Endothelial cell of umbilical vein (primary cell): Measurements from ENCODE around the gene DENND4B. TPM values are rescaled to one million over a fixed set of nuclear protein-coding genes. Genes with fewer than 3 reads are reported as not detected.

Experiments
- BruUV-seq: library from RNA; stranded (reverse); fragments of 400-500 nt; replicated peaks from 2 replicates; lab custom pipeline; 2021; lab: Mats Ljungman, UMichigan
- CTCF ChIA-PET: fragments of 300-600, 350-600 bp; sonication (Branson Sonifier 250); formaldehyde crosslinking; loops from one replicate; lab custom pipeline; 2021; ENCODE audit warnings: antibody characterized with exemption, inconsistent platforms; lab: Charles Lee
- POLR2A ChIA-PET: fragments of 300-600, 350-600 bp; sonication (Branson Sonifier 250); formaldehyde crosslinking; loops from one replicate; lab custom pipeline; 2021; ENCODE audit warnings: antibody characterized with exemption, inconsistent platforms; lab: Charles Lee
- DNase-seq: peaks from one replicate; pipeline ENCODE4 v3.0.0-alpha.2; 2011; ENCODE audit warnings: low read depth, low spot score
- FAIRE-seq: peaks from 2 replicates; lab custom pipeline; 2011; peaks lifted over from hg19 to GRCh38; lab: Jason Lieb, UNC
- H2AFZ ChIP-seq: 2 replicates; pipeline ENCODE4 v1.6.0; 2012; ENCODE audit warnings: low read depth, low read length, control low read depth, inconsistent platforms
- H3K27ac ChIP-seq: 2 replicates; pipeline ENCODE4 v1.5.1; 2011; ENCODE audit warnings: low read depth, mild to moderate bottlenecking, control low read depth, low read length, moderate library complexity; ENCODE audit not compliant: insufficient read depth
- H3K27me3 ChIP-seq, 2 experiments: 2 replicates each; pipeline versions ENCODE4 v1.6.0 to v1.6.1; 2011; ENCODE audit warnings: low read length in 2 of 2, mixed read lengths in 1 of 2; ENCODE audit not compliant: control insufficient read depth in 2 of 2, insufficient read depth in 2 of 2
- H3K36me3 ChIP-seq, 2 experiments: 2 replicates in 1 of 2; 3 replicates in 1 of 2; pipeline ENCODE4 v1.5.1; 2011; ENCODE audit warnings: low read length in 2 of 2, mild to moderate bottlenecking in 1 of 2, moderate library complexity in 1 of 2; ENCODE audit not compliant: control insufficient read depth in 2 of 2, insufficient read depth in 2 of 2; ENCODE audit errors: extremely low read depth in 1 of 2
- H3K4me1 ChIP-seq: 3 replicates; pipeline ENCODE4 v1.5.1; 2011; ENCODE audit warnings: mild to moderate bottlenecking, low read length; ENCODE audit not compliant: control insufficient read depth, insufficient read depth; ENCODE audit errors: extremely low read depth
- H3K4me2 ChIP-seq: 2 replicates; pipeline ENCODE4 v1.6.1; 2011; ENCODE audit warnings: low read length, control low read depth, mixed read lengths; ENCODE audit not compliant: insufficient read depth
- H3K4me3 ChIP-seq, 3 experiments: fragments of 200-600 bp in 1 of 3; sonication (generic), shearing (Covaris generic) in 1 of 3; replicated peaks in 1 of 3; 2 replicates each; pipeline ENCODE4 v1.5.1; 2011 to 2016; ENCODE audit warnings: control low read depth in 3 of 3, low read length in 3 of 3, mild to moderate bottlenecking in 2 of 3, inconsistent platforms in 1 of 3, low read depth in 1 of 3, moderate library complexity in 1 of 3; ENCODE audit not compliant: insufficient read depth in 1 of 3
- H3K79me2 ChIP-seq: 2 replicates; pipeline ENCODE4 v1.6.0; 2012; ENCODE audit warnings: low read length, inconsistent platforms; ENCODE audit not compliant: control insufficient read depth, insufficient read depth
- H3K9ac ChIP-seq: replicated peaks from 2 replicates; pipeline ENCODE3; 2011; ENCODE audit warnings: low read length, control low read depth; ENCODE audit not compliant: insufficient read depth; ENCODE audit errors: extremely low read depth
- H3K9me1 ChIP-seq: replicated peaks from 3 replicates; pipeline ENCODE4 v1.6.0; 2011; ENCODE audit warnings: mild to moderate bottlenecking, low read length; ENCODE audit not compliant: control insufficient read depth, insufficient read depth; ENCODE audit errors: extremely low read depth
- H3K9me3 ChIP-seq: replicated peaks from 2 replicates; pipeline ENCODE4 v1.5.1; 2012; ENCODE audit warnings: low read length, inconsistent platforms; ENCODE audit not compliant: control insufficient read depth, insufficient read depth
- H4K20me1 ChIP-seq: replicated peaks from 2 replicates; pipeline ENCODE3; 2011; ENCODE audit warnings: mild to moderate bottlenecking, low read length; ENCODE audit not compliant: control insufficient read depth, insufficient read depth; ENCODE audit errors: extremely low read depth
- EZH2 ChIP-seq: IDR thresholded peaks from 2 replicates; pipeline ENCODE4 v1.6.1; 2012; ENCODE audit warnings: borderline replicate concordance, low read depth, mild to moderate bottlenecking, moderate library complexity, low read length, inconsistent platforms; ENCODE audit not compliant: severe bottlenecking
- FOS ChIP-seq: IDR thresholded peaks from 2 replicates; pipeline ENCODE4 v1.6.1; 2011; ENCODE audit warnings: mild to moderate bottlenecking, low read length, moderate library complexity, borderline replicate concordance; ENCODE audit not compliant: insufficient read depth
- GATA2 ChIP-seq: IDR thresholded peaks from 2 replicates; pipeline ENCODE4 v1.7.0; 2011; ENCODE audit warnings: low read depth, mild to moderate bottlenecking, moderate library complexity, mixed read lengths, low read length; ENCODE audit not compliant: insufficient read length, insufficient read depth
- JUN ChIP-seq: IDR thresholded peaks from 2 replicates; pipeline ENCODE4 v1.6.1; 2011; ENCODE audit warnings: borderline replicate concordance, low read depth; ENCODE audit not compliant: insufficient read length, insufficient read depth
- MAX ChIP-seq: IDR thresholded peaks from 2 replicates; pipeline ENCODE4 v1.6.1; 2011; ENCODE audit not compliant: insufficient read depth, insufficient read length
- MYC ChIP-seq: IDR thresholded peaks from one replicate; pipeline ENCODE4 v1.6.1; 2011; ENCODE audit warnings: mild to moderate bottlenecking, low read depth, low read length
- POLR2A ChIP-seq: IDR thresholded peaks from 2 replicates; pipeline ENCODE4 v1.6.1; 2012; ENCODE audit warnings: low read depth, mild to moderate bottlenecking, control low read depth, low read length
- POLR2AphosphoS5 ChIP-seq: IDR thresholded peaks from 2 replicates; pipeline ENCODE4 v1.6.1; 2012; ENCODE audit warnings: low read depth, mild to moderate bottlenecking, control low read depth, low read length, moderate library complexity; ENCODE audit not compliant: insufficient read depth
- dilution Hi-C: fragments of 300-500 bp; cut with MboI; formaldehyde crosslinking; loops from one replicate; pipeline ENCODE4 v1.15.0; 2019; ENCODE audit warnings: low sequenced_read_pairs; ENCODE audit not compliant: extremely low pct_ligation_motif_present
- intact Hi-C: fragments of 100-400 bp; cut with micrococcal nuclease; formaldehyde crosslinking; loops from one replicate; pipeline ENCODE4 v1.10.0; 2022
- polyA plus RNA-seq, 4 experiments: library from polyadenylated mRNA; depleted of rRNA in 3 of 4; stranded (reverse) in 3 of 4; unstranded in 1 of 4; fragments of >200 nt; gene quantifications; 2 replicates each; pipeline versions ENCODE4 v1.2.1 to v1.2.3, GENCODE V29; 2011 to 2012; ENCODE audit warnings: missing spikeins in 1 of 4
- total RNA-seq: library from RNA; stranded (reverse); gene quantifications from 2 replicates; pipeline ENCODE4 v1.2.3, GENCODE V29; 2021
- TF ChIP-seq, protein P1 (sequence below), 2 donors: IDR thresholded peaks; 1 replicate in 1 of 2; 2 replicates in 1 of 2; pipeline ENCODE4 v1.5.1; 2011; ENCODE audit warnings: low read length in 2 of 2, mild to moderate bottlenecking in 2 of 2, moderate library complexity in 2 of 2, control low read depth in 1 of 2, inconsistent platforms in 1 of 2, low read depth in 1 of 2; ENCODE audit not compliant: insufficient read depth in 1 of 2; ENCODE audit errors: extremely low read depth in 1 of 2

The DENND4B gene
- total and polyA plus RNA-seq, 2 donors (not counting 3 experiments of a cell fraction or from before 2014, with no cell fraction given): 35.6 to 57.8 TPM

- dilution Hi-C loops (no loop called here), intact Hi-C loops (no loop called here)
- TF ChIP-seq, protein P1, sequence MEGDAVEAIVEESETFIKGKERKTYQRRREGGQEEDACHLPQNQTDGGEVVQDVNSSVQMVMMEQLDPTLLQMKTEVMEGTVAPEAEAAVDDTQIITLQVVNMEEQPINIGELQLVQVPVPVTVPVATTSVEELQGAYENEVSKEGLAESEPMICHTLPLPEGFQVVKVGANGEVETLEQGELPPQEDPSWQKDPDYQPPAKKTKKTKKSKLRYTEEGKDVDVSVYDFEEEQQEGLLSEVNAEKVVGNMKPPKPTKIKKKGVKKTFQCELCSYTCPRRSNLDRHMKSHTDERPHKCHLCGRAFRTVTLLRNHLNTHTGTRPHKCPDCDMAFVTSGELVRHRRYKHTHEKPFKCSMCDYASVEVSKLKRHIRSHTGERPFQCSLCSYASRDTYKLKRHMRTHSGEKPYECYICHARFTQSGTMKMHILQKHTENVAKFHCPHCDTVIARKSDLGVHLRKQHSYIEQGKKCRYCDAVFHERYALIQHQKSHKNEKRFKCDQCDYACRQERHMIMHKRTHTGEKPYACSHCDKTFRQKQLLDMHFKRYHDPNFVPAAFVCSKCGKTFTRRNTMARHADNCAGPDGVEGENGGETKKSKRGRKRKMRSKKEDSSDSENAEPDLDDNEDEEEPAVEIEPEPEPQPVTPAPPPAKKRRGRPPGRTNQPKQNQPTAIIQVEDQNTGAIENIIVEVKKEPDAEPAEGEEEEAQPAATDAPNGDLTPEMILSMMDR (IDR thresholded peaks at IDR 0.05; ENCODE audit: extremely low read depth in 1 of 2, insufficient read depth in 1 of 2, low read depth in 1 of 2, low read length in 2 of 2): no peak
- TF ChIP-seq POLR2A: peak; percentile 34
- FAIRE-seq: no peak
- ChIA-PET CTCF (interaction anchor here (1.1 kb wide), 1 partner anchor 27 kb away, joined by 3 read pairs; the partner anchor contains the start of gene DENND4B), POLR2A (no interaction called here)
- Histone ChIP-seq H3K9ac (no peak overlapping the region), H3K4me1 (peaks cover 14% of the 10 kb centered on the region), H3K27ac (no peak overlapping the region), H3K27me3 (no peaks in the 10 kb centered on the region), H2AFZ (no peak overlapping the region), H3K79me2 (peaks cover 16% of the 10 kb centered on the region), H3K4me2 (no peak overlapping the region), H3K9me1 (no peaks in the 10 kb centered on the region), H3K9me3 (no peaks in the 10 kb centered on the region), H3K36me3 (peaks cover 3 to 13% of the 10 kb centered on the region in 2 experiments), H3K4me3 (no peak overlapping the region), H4K20me1 (no peaks in the 10 kb centered on the region)
- no peak for DNase-seq
- BruUV-seq: no TSS peak
Measured at GRCh38 chr1:153973071-153973470, 26.6 kb upstream of the DENND4B start.

DNA sequence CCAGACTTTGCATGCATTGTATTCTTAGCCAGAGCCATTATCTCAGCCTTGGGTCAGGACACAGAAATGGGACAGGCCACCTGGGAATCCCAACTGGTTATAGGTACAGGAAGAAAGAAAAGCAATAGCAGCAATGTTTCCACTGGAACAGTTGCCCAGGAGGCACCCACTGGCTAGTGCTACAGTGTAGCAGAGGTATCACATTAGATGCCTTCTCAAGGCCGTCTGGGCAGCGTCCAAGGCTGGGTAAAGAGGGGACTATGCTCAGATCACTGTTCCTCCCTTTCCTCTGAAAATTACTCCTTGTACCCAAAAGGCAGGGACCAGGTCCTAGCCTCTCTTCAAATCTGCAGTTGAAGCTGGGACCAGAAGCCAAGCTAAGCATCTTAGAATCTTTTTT is 23.8 kb upstream of the DENND4B start:
- Histone ChIP-seq H4K20me1 (no peaks in the 10 kb centered on the region), H3K9me3 (no peaks in the 10 kb centered on the region), H3K27me3 (no peaks in the 10 kb centered on the region), H3K36me3 (peaks cover 0 to 11% of the 10 kb centered on the region in 2 experiments), H3K4me2 (no peak overlapping the region), H3K4me3 (no peak overlapping the region), H3K4me1 (peaks cover 18% of the 10 kb centered on the region), H3K9me1 (no peaks in the 10 kb centered on the region), H3K27ac (no peak overlapping the region), H2AFZ (no peak overlapping the region), H3K79me2 (no peaks in the 10 kb centered on the region), H3K9ac (no peak overlapping the region)
- TF ChIP-seq MYC (no peak), MAX (no peak), FOS (no peak), JUN (no peak), POLR2A (no peak), POLR2AphosphoS5 (no peak), GATA2 (no peak), EZH2 (no peak)
- TF ChIP-seq, protein P1 (IDR thresholded peaks at IDR 0.05; ENCODE audit: extremely low read depth in 1 of 2, insufficient read depth in 1 of 2, low read depth in 1 of 2, low read length in 2 of 2): no peak
- BruUV-seq: no TSS peak
- intact Hi-C loops: no loop called here
- ChIA-PET POLR2A (no interaction called here), CTCF (interaction anchor here (4.7 kb wide), 1 partner anchor 25 kb away, joined by 37 read pairs; the partner anchor contains the start of gene DENND4B)
- dilution Hi-C loops: no loop called here
- DNase-seq (no peak), FAIRE-seq (no peak)
